BE2C (cell line): Measurements from ENCODE around the gene IL6R.

Experiments
- DNase-seq: peaks from one replicate; pipeline ENCODE4 v3.0.0-alpha.2; 2020
- H3K27me3 ChIP-seq: fragments of 250-450 bp; sonication (Bioruptor Pico); 2 replicates; pipeline ENCODE4 v1.5.1; 2020; ENCODE audit warnings: mild to moderate bottlenecking
- H3K36me3 ChIP-seq: fragments of 250-450 bp; sonication (Bioruptor Pico); 2 replicates; pipeline ENCODE4 v1.5.1; 2020; ENCODE audit warnings: mild to moderate bottlenecking
- H3K4me1 ChIP-seq: fragments of 250-450 bp; sonication (Bioruptor Pico); 2 replicates; pipeline ENCODE4 v1.5.1; 2020
- H3K4me3 ChIP-seq: 2 replicates; pipeline ENCODE4 v1.5.1; 2011; ENCODE audit warnings: low read depth, low read length
- H3K9me3 ChIP-seq: fragments of 250-450 bp; sonication (Bioruptor Pico); 2 replicates; pipeline ENCODE4 v1.5.1; 2020
- CTCF ChIP-seq: IDR thresholded peaks from 2 replicates; pipeline ENCODE4 v1.5.1; 2012; ENCODE audit warnings: mild to moderate bottlenecking, low read depth, low read length

Gene IL6R

DNA sequence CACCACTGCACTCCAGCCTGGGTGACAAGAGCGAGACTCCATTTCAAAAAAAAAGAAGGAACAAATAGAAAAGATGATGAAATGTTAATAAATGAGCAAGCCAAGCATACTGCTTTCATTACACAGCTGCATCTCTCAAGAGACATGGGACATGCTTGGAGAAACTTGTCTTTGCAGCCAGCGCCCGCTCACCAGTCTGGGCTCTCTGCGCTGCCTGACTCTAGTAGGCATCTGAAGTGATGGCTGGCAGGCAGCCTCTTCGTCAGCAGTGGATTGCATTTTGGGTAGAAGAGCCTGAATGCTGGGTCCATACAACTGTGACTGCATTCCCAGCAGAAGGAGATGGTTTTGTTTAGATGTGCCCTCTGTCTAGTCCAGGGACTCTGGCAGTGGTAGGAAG lies 48.0 kb downstream of the IL6R start:
- Histone ChIP-seq H3K9me3 (no peaks in the 10 kb centered on the region), H3K4me3 (no peak overlapping the region), H3K27me3 (no peaks in the 10 kb centered on the region), H3K36me3 (no peaks in the 10 kb centered on the region), H3K4me1 (no peaks in the 10 kb centered on the region)
- no peak for DNase-seq
- TF ChIP-seq CTCF: no peak

- Histone ChIP-seq H3K4me3 (no peak overlapping the region), H3K27me3 (no peaks in the 10 kb centered on the region), H3K36me3 (no peaks in the 10 kb centered on the region), H3K9me3 (no peaks in the 10 kb centered on the region), H3K4me1 (no peaks in the 10 kb centered on the region)
- no peak for DNase-seq
- no peak for TF ChIP-seq CTCF
Measured at GRCh38 chr1:154453574-154454352, 48.6 kb downstream of the IL6R start.

DNA sequence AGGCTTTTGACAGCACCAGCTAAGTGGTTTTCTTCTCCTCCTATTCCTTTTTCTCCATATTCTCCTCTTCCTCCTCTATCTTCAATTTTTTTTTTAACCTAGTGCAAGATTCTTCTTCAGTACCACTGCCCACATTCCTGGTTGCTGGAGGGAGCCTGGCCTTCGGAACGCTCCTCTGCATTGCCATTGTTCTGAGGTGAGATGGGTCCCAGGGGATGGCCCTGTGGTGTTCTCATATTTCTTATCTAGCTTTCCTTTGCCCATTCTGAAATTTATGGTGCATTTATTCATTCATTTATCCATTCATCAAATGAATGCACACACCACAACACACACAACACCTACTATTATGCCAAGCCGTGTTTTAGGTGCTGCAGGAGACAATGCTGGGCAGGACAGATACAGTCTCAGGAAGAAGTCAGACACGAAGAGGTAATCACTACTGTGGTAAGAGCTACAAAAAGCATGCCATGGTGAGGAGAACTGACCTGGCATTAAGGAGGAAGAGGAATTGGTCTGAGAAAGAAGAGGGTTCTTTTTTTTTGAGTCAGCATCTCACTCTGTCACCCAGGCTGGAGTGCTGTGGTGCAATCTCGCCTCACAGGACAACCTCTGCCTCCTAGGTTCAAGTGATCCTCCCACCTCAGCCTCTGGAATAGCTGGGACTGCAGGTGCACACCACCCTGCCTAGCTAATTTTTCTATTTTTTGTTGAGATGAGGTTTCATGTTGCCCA lies 49.4 kb downstream of the IL6R start:
- Histone ChIP-seq H3K27me3 (no peaks in the 10 kb centered on the region), H3K36me3 (no peaks in the 10 kb centered on the region)

DNA sequence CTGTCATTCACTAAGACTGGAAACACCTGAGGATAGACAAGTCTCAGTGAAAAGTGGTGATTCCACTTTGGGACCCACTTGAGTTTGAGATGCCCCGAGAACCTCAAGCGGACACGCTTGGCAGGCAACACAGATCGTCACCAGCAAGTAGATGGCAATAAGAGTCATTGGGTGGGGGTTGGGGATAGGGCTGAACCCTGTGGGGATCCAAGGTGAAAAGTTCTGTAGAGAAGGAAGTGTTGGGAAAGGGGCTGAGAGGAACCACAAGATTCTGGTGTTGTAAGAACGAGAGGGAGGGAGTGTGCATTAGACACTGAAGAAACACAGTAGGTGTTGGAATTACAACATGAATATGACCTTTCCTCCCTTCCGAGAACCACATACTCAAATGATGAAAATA lies 51.5 kb downstream of the IL6R start:
- no peaks in the 10 kb centered on the region for H3K27me3 ChIP-seq
- DNase-seq: no peak
- H3K9me3 ChIP-seq: no peaks in the 10 kb centered on the region
- H3K4me3 ChIP-seq: no peak overlapping the region
- no peaks in the 10 kb centered on the region for H3K4me1 ChIP-seq
- no peaks in the 10 kb centered on the region for H3K36me3 ChIP-seq
- no peak for TF ChIP-seq CTCF

More for the DNA sequence above, 49.4 kb downstream of the IL6R start:
- no peak for TF ChIP-seq CTCF
- Histone ChIP-seq H3K9me3 (no peaks in the 10 kb centered on the region), H3K4me3 (no peak overlapping the region), H3K4me1 (no peaks in the 10 kb centered on the region)
- DNase-seq: no peak

DNA sequence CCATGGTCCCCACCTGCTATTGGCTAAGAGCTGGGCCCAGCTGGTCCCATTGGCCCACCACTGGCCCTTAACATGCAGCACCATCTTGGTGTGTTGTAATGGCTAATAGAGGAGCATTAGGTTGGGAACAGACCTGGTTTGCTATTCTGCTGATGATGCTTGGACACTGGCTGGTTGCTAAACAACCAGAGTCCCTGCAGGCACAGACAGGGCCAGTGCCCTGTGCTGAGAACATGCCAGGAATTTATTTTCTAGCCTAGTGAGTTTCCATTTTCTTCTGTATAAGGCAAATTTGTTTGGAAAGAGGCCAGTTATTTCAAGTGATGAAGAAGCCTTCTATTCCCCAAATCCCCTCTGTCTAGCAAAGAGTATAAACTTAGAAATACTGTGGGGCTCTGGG lies 53.9 kb downstream of the IL6R start:
- no peak for TF ChIP-seq CTCF
- no peak for DNase-seq
- H3K36me3 ChIP-seq: no peaks in the 10 kb centered on the region
- H3K27me3 ChIP-seq: no peaks in the 10 kb centered on the region
- no peaks in the 10 kb centered on the region for H3K4me1 ChIP-seq
- no peak overlapping the region for H3K4me3 ChIP-seq
- no peaks in the 10 kb centered on the region for H3K9me3 ChIP-seq

GRCh38 chr1:154460695-154461260 lies 55.6 kb downstream of the IL6R start:
- TF ChIP-seq CTCF: no peak
- no peak for DNase-seq
- Histone ChIP-seq H3K9me3 (no peaks in the 10 kb centered on the region), H3K27me3 (no peaks in the 10 kb centered on the region), H3K4me3 (no peak overlapping the region), H3K36me3 (no peaks in the 10 kb centered on the region), H3K4me1 (no peaks in the 10 kb centered on the region)
